GM21528 (cell line): Measurements from ENCODE around the gene RSRC2.

ENCODE experiments used
- ATAC-seq: cut with Tn5 transposase; IDR thresholded peaks from one replicate; pipeline ENCODE4 v1.9.1; 2021; ENCODE audit warnings: mild to moderate bottlenecking, moderate library complexity; ENCODE audit not compliant: unreplicated experiment, low FRiP score

Gene RSRC2

GRCh38 chr12:122454739-122455138 lies 72.0 kb downstream of the RSRC2 start:
- no peak for ATAC-seq

- ATAC-seq = no peak
Measured at GRCh38 chr12:122454250-122454721, 72.5 kb downstream of the RSRC2 start.
